OCI-LY3 (cell line): ENCODE data around the gene TUBE1.
"Not testable (repeated sequence)": the region's sequence is repeated elsewhere in the genome, so short reads cannot be mapped to it uniquely, and the experiment has no call there.

Experiments
- H2AFZ ChIP-seq: fragments of 200-600, 300-600 bp; shearing (Covaris generic); 2 replicates; pipeline ENCODE4 v1.6.0; 2014; ENCODE audit warnings: antibody characterized with exemption, low read depth, low read length
- H3K27ac ChIP-seq: fragments of 200-600, 300-600 bp; sonication (generic); 2 replicates; pipeline ENCODE4 v1.5.1; 2014; ENCODE audit warnings: mild to moderate bottlenecking, low read length, moderate library complexity, mixed read lengths
- H3K27me3 ChIP-seq: fragments of 200-600, 300-600 bp; sonication (generic); 2 replicates; pipeline ENCODE4 v1.6.1; 2014; ENCODE audit warnings: low read depth, low read length, mixed read lengths
- H3K36me3 ChIP-seq: fragments of 200-600, 300-600 bp; sonication (generic); replicated peaks from 2 replicates; pipeline ENCODE3; 2014; ENCODE audit warnings: low read depth, low read length, mixed read lengths
- H3K4me1 ChIP-seq: fragments of 300-600, 200-600 bp; sonication (generic); 2 replicates; pipeline ENCODE4 v1.6.1; 2014; ENCODE audit warnings: low read length, mixed read lengths
- H3K4me2 ChIP-seq: fragments of 200-600, 300-600 bp; sonication (generic); 2 replicates; pipeline ENCODE4 v1.6.1; 2014; ENCODE audit warnings: low read length, mixed read lengths
- H3K4me3 ChIP-seq: fragments of 300-600, 200-600 bp; sonication (generic); 2 replicates; pipeline ENCODE4 v1.5.1; 2014; ENCODE audit warnings: antibody characterized with exemption, mild to moderate bottlenecking, low read length, moderate library complexity
- H3K79me2 ChIP-seq: fragments of 300-600, 200-600 bp; shearing (Covaris generic); 2 replicates; pipeline ENCODE4 v1.6.1; 2014; ENCODE audit warnings: mild to moderate bottlenecking, low read length, mixed read lengths
- H3K9ac ChIP-seq: fragments of 300-600, 200-600 bp; shearing (Covaris generic); 2 replicates; pipeline ENCODE4 v1.6.0; 2014; ENCODE audit warnings: mild to moderate bottlenecking, low read length, moderate library complexity
- H3K9me3 ChIP-seq: fragments of 200-600, 300-600 bp; shearing (Covaris generic); 2 replicates; pipeline ENCODE4 v1.6.1; 2014; ENCODE audit warnings: low read length, mixed read lengths; ENCODE audit not compliant: insufficient read depth
- H4K20me1 ChIP-seq: fragments of 200-600, 300-600 bp; sonication (generic); 2 replicates; pipeline ENCODE4 v1.6.1; 2016; ENCODE audit warnings: low read length, mixed read lengths; ENCODE audit not compliant: insufficient read depth
- EZH2phosphoT487 ChIP-seq: fragments of 200-600 bp; shearing (Covaris generic); IDR thresholded peaks from 2 replicates; pipeline ENCODE4 v1.6.1; 2018; ENCODE audit warnings: antibody characterized with exemption, mixed run types, low read depth
- TF ChIP-seq, protein P1 (sequence below): fragments of 200-600, 300-600 bp; sonication (generic); IDR thresholded peaks from 2 replicates; pipeline ENCODE4 v1.5.1; 2014; ENCODE audit warnings: antibody characterized with exemption, low read length, low read depth

TUBE1 gene

DNA sequence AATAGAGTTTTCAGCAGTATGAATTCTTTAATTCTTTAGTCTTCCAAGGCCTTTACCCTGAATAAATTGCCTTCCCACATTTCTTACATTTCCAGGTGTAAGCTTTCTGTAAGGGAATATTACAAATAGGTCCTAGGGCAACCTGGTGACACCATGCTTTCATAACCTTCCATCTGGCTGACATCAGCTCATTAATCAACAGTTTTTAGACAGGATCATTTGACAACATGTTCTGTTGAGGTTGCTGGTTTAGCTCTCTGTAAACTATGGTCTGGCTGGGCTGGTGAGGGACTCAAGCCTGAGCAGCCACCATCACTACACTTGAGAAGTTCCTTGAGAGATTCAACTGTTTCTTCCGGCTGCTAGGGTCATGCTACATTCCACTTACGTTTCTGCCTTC lies 19.3 kb upstream of the TUBE1 start:
- Histone ChIP-seq H3K9ac (no peak overlapping the region), H2AFZ (no peak overlapping the region), H3K4me2 (no peak overlapping the region), H3K27ac (no peak overlapping the region), H3K4me1 (no peaks in the 10 kb centered on the region), H3K9me3 (no peaks in the 10 kb centered on the region), H3K79me2 (no peaks in the 10 kb centered on the region), H3K36me3 (no peaks in the 10 kb centered on the region), H4K20me1 (no peaks in the 10 kb centered on the region), H3K27me3 (no peaks in the 10 kb centered on the region), H3K4me3 (no peak overlapping the region)
- no peak for TF ChIP-seq EZH2phosphoT487
- TF ChIP-seq, protein P1, sequence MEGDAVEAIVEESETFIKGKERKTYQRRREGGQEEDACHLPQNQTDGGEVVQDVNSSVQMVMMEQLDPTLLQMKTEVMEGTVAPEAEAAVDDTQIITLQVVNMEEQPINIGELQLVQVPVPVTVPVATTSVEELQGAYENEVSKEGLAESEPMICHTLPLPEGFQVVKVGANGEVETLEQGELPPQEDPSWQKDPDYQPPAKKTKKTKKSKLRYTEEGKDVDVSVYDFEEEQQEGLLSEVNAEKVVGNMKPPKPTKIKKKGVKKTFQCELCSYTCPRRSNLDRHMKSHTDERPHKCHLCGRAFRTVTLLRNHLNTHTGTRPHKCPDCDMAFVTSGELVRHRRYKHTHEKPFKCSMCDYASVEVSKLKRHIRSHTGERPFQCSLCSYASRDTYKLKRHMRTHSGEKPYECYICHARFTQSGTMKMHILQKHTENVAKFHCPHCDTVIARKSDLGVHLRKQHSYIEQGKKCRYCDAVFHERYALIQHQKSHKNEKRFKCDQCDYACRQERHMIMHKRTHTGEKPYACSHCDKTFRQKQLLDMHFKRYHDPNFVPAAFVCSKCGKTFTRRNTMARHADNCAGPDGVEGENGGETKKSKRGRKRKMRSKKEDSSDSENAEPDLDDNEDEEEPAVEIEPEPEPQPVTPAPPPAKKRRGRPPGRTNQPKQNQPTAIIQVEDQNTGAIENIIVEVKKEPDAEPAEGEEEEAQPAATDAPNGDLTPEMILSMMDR, result no peak

DNA sequence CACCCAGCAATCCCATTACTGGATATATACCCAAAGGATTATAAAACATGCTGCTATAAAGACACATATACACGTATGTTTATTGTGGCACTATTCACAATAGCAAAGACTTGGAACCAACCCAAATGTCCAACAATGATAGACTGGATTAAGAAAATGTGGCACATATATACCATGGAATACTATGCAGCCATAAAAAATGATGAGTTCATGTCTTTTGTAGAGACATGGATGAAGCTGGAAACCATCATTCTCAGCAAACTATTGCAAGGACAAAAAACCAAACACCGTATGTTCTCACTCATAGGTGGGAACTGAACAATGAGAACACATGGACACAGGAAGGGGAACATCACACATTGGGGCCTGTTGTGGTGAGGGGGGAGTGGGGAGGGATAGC lies 18.7 kb upstream of the TUBE1 start:
- H4K20me1 ChIP-seq, H3K4me2 ChIP-seq, H3K36me3 ChIP-seq, H3K27ac ChIP-seq, H2AFZ ChIP-seq, H3K27me3 ChIP-seq, H3K9ac ChIP-seq, H3K4me1 ChIP-seq, H3K4me3 ChIP-seq, H3K9me3 ChIP-seq, H3K79me2 ChIP-seq: not testable (repeated sequence)

- no peak overlapping the region for H3K4me2 ChIP-seq
Observed at GRCh38 chr6:112100561-112100960, 13.3 kb upstream of the TUBE1 start.

DNA sequence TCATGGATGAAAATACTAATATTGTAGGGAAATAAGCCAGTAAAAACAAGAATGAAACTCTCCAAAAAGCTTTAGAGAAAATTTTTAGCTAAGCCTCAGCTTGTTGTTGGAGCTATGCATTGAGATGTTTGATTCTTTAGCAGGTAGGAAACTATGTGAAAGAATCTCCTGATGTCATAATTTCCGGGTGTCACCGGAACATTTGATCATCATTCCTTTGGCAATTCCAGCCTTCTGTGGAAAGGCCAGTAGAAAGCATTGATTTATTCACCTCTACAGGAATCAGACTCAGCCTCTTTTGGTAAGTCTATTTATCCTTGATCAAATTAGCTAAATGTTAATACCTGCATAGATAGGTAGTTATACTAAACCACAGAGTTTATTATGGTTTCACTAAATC lies 9.6 kb upstream of the TUBE1 start:
- Histone ChIP-seq H4K20me1 (no peaks in the 10 kb centered on the region), H3K27me3 (no peaks in the 10 kb centered on the region)
- TF ChIP-seq EZH2phosphoT487, result no peak

More at GRCh38 chr6:112100561-112100960, 13.3 kb upstream of the TUBE1 start:
- no peaks in the 10 kb centered on the region for H4K20me1 ChIP-seq
- no peaks in the 10 kb centered on the region for H3K79me2 ChIP-seq
- H3K9me3 ChIP-seq, result no peaks in the 10 kb centered on the region
- no peak overlapping the region for H3K4me3 ChIP-seq
- no peak overlapping the region for H2AFZ ChIP-seq
- H3K9ac ChIP-seq, result no peak overlapping the region
- H3K36me3 ChIP-seq, result no peaks in the 10 kb centered on the region
- TF ChIP-seq, protein P1, result no peak
- no peak for TF ChIP-seq EZH2phosphoT487
- H3K4me1 ChIP-seq, result no peaks in the 10 kb centered on the region
- no peak overlapping the region for H3K27ac ChIP-seq
- H3K27me3 ChIP-seq, result no peaks in the 10 kb centered on the region

DNA sequence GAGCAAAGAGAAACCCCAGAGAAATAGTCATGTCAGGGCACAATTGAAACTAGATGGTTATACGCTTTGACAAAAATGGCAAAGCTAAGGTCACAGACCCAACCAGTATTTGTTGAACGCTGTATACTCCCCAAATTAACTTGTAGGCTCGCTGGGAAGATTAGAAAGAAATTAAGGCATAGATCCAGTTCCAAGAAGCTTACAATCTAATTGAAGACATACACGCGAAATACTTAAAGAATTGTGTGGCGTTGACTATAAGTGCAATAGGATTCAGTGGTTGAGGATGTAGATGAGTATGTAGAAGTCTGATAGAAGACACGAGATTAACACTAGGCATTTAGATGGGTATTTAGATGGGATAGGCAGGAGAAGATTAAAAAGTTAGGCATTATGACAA lies 634 bp upstream of the TUBE1 start:
- no peaks in the 10 kb centered on the region for H3K36me3 ChIP-seq
- peak overlapping the region; percentile 87 for H3K4me2 ChIP-seq
- H4K20me1 ChIP-seq, result no peaks in the 10 kb centered on the region
- peak overlapping the region; percentile 98 for H3K4me3 ChIP-seq
- H3K79me2 ChIP-seq, result no peaks in the 10 kb centered on the region
- no peak for TF ChIP-seq EZH2phosphoT487
- TF ChIP-seq, protein P1, result no peak
- H2AFZ ChIP-seq, result peak overlapping the region; percentile 95
- H3K27me3 ChIP-seq, result no peaks in the 10 kb centered on the region
- H3K9ac ChIP-seq, result peak overlapping the region; percentile 40; the same call in 1 of the 2 replicates
- H3K9me3 ChIP-seq, result no peaks in the 10 kb centered on the region
- peaks cover 3% of the 10 kb centered on the region; the same call in 1 of the 2 replicates for H3K4me1 ChIP-seq
- no peak overlapping the region for H3K27ac ChIP-seq

More for the DNA sequence above, 9.6 kb upstream of the TUBE1 start:
- Histone ChIP-seq H3K9me3 (no peaks in the 10 kb centered on the region), H3K4me3 (no peak overlapping the region), H3K4me2 (no peak overlapping the region), H3K9ac (no peak overlapping the region), H3K4me1 (no peaks in the 10 kb centered on the region), H3K79me2 (no peaks in the 10 kb centered on the region), H3K36me3 (no peaks in the 10 kb centered on the region), H2AFZ (no peak overlapping the region), H3K27ac (no peak overlapping the region)
